Measurements from ENCODE around the gene GRIK5.

Gene GRIK5

GRCh38 chr19:42099336-42099925 lies 29.4 kb upstream of the GRIK5 start:
- Histone ChIP-seq H3K27ac (ENCODE audit: low read depth, low read length) (no peak overlapping the region), H3K36me3 (ENCODE audit: control insufficient read depth, low read length) (peaks cover 86% of the 10 kb centered on the region), H3F3A (ENCODE audit: control insufficient read depth, insufficient read depth) (0 out of 2 replicates have a peak, but pooled peaks cover 4% of the 10 kb centered on the region), H3K4me1 (ENCODE audit: control insufficient read depth, low read length) (no peaks in the 10 kb centered on the region), H3K4me2 (ENCODE audit: low read length) (no peak overlapping the region), H3K27me3 (ENCODE audit: control insufficient read depth, low read length) (no peaks in the 10 kb centered on the region), H3K9me2 (replicated peaks; ENCODE audit: control insufficient read depth, low read length) (no peaks in the 10 kb centered on the region), H3K4me3 (ENCODE audit: low read length) (no peak overlapping the region), H3K79me2 (ENCODE audit: control insufficient read depth, low read length) (peaks cover 12% of the 10 kb centered on the region), H3K9me3 (ENCODE audit: control insufficient read depth, insufficient read depth, low read length) (no peaks in the 10 kb centered on the region), H4K20me1 (ENCODE audit: control insufficient read depth, insufficient read depth, low read depth, low read length) (no peaks in the 10 kb centered on the region)
- no peak for TF ChIP-seq EZH2phosphoT487 (IDR thresholded peaks at IDR 0.05; ENCODE audit: borderline replicate concordance, low read length)
- no peak for TF ChIP-seq CTCF (IDR thresholded peaks at IDR 0.05; ENCODE audit: low read depth, low read length, poor library complexity, severe bottlenecking)

GRCh38 chr19:42098781-42099180 lies 28.8 kb upstream of the GRIK5 start:
- Histone ChIP-seq H3K4me2 (ENCODE audit: low read length) (no peak overlapping the region), H3K9me2 (replicated peaks; ENCODE audit: control insufficient read depth, low read length) (no peaks in the 10 kb centered on the region), H3K9me3 (ENCODE audit: control insufficient read depth, insufficient read depth, low read length) (no peaks in the 10 kb centered on the region), H3F3A (ENCODE audit: control insufficient read depth, insufficient read depth) (0 out of 2 replicates have a peak, but pooled peaks cover 4% of the 10 kb centered on the region), H3K4me1 (ENCODE audit: control insufficient read depth, low read length) (no peaks in the 10 kb centered on the region), H3K27ac (ENCODE audit: low read depth, low read length) (no peak overlapping the region), H3K36me3 (ENCODE audit: control insufficient read depth, low read length) (peaks cover 86% of the 10 kb centered on the region), H4K20me1 (ENCODE audit: control insufficient read depth, insufficient read depth, low read depth, low read length) (no peaks in the 10 kb centered on the region), H3K27me3 (ENCODE audit: control insufficient read depth, low read length) (no peaks in the 10 kb centered on the region), H3K4me3 (ENCODE audit: low read length) (no peak overlapping the region), H3K79me2 (ENCODE audit: control insufficient read depth, low read length) (peaks cover 10% of the 10 kb centered on the region; the same call in 1 of the 2 replicates)
- TF ChIP-seq EZH2phosphoT487 (IDR thresholded peaks at IDR 0.05; ENCODE audit: borderline replicate concordance, low read length) (no peak), CTCF (IDR thresholded peaks at IDR 0.05; ENCODE audit: low read depth, low read length, poor library complexity, severe bottlenecking) (no peak)

GRCh38 chr19:42097461-42097860 lies 27.5 kb upstream of the GRIK5 start:
- Histone ChIP-seq H3K27ac (ENCODE audit: low read depth, low read length) (no peak overlapping the region), H3K9me3 (ENCODE audit: control insufficient read depth, insufficient read depth, low read length) (no peaks in the 10 kb centered on the region), H4K20me1 (ENCODE audit: control insufficient read depth, insufficient read depth, low read depth, low read length) (no peaks in the 10 kb centered on the region), H3F3A (ENCODE audit: control insufficient read depth, insufficient read depth) (0 out of 2 replicates have a peak, but pooled peaks cover 9% of the 10 kb centered on the region), H3K4me3 (ENCODE audit: low read length) (no peak overlapping the region), H3K4me1 (ENCODE audit: control insufficient read depth, low read length) (no peaks in the 10 kb centered on the region), H3K79me2 (ENCODE audit: control insufficient read depth, low read length) (peaks cover 3% of the 10 kb centered on the region; the same call in 1 of the 2 replicates), H3K9me2 (replicated peaks; ENCODE audit: control insufficient read depth, low read length) (no peaks in the 10 kb centered on the region), H3K27me3 (ENCODE audit: control insufficient read depth, low read length) (no peaks in the 10 kb centered on the region), H3K4me2 (ENCODE audit: low read length) (no peak overlapping the region), H3K36me3 (ENCODE audit: control insufficient read depth, low read length) (peaks cover 83% of the 10 kb centered on the region)
- TF ChIP-seq EZH2phosphoT487 (IDR thresholded peaks at IDR 0.05; ENCODE audit: borderline replicate concordance, low read length) (no peak), CTCF (IDR thresholded peaks at IDR 0.05; ENCODE audit: low read depth, low read length, poor library complexity, severe bottlenecking) (no peak)

Measured in DOHH2 (cell line).